IMR-90 (cell line): Measurements from ENCODE around the gene MPPED1. TPM values are rescaled to one million over a fixed set of nuclear protein-coding genes. Genes with fewer than 3 reads are reported as not detected.

Source experiments
- ATAC-seq: fragments of 200-7000 bp; cut with Tn5 transposase; 2 replicates; pipeline ENCODE4 v1.9.1; 2020; ENCODE audit warnings: low read depth, mild to moderate bottlenecking, moderate library complexity
- BruUV-seq: library from RNA; stranded (reverse); fragments of 400-500 nt; replicated peaks from 2 replicates; lab custom pipeline; 2021; lab: Mats Ljungman, UMichigan
- CTCF ChIA-PET: fragments of 300-600 bp; formaldehyde crosslinking; extraction: SDS; loops from one replicate; lab custom pipeline; 2021; ENCODE audit warnings: antibody characterized with exemption; lab: Yijun Ruan, JAX
- POLR2A ChIA-PET: fragments of 300-600 bp; sonication (Branson Sonifier 250); formaldehyde crosslinking; loops from one replicate; lab custom pipeline; 2022; ENCODE audit warnings: antibody characterized with exemption; ENCODE audit not compliant: unreplicated experiment; lab: Charles Lee
- DNase-seq: peaks from one replicate; pipeline ENCODE4 v3.0.0; 2013
- H2AFZ ChIP-seq: replicated peaks from 2 replicates; pipeline ENCODE3; 2013; ENCODE audit warnings: low read length, mild to moderate bottlenecking; ENCODE audit not compliant: poor library complexity
- H2AK5ac ChIP-seq: 2 replicates; pipeline ENCODE4 v1.6.1; 2013; ENCODE audit warnings: low read depth, low read length, inconsistent platforms
- H2AK9ac ChIP-seq: replicated peaks from 2 replicates; pipeline ENCODE3; 2013; ENCODE audit warnings: mild to moderate bottlenecking, low read depth, low read length, moderate library complexity; ENCODE audit not compliant: poor library complexity
- H2BK120ac ChIP-seq: 2 replicates; pipeline ENCODE4 v1.6.1; 2013; ENCODE audit warnings: low read depth, low read length, inconsistent platforms
- H2BK15ac ChIP-seq: 3 replicates; pipeline ENCODE4 v1.6.1; 2013; ENCODE audit warnings: low read depth, low read length, inconsistent platforms
- H2BK20ac ChIP-seq: 2 replicates; pipeline ENCODE4 v1.6.1; 2013; ENCODE audit warnings: low read depth, mild to moderate bottlenecking, inconsistent platforms, low read length, moderate library complexity
- H2BK5ac ChIP-seq: 2 replicates; pipeline ENCODE4 v1.6.1; 2013; ENCODE audit warnings: mild to moderate bottlenecking, low read depth, low read length, inconsistent platforms; ENCODE audit not compliant: poor library complexity, severe bottlenecking
- H3K14ac ChIP-seq: replicated peaks from 2 replicates; pipeline ENCODE4 v1.6.1; 2013; ENCODE audit warnings: low read depth, low read length, inconsistent platforms
- H3K18ac ChIP-seq: 2 replicates; pipeline ENCODE4 v1.6.1; 2013; ENCODE audit warnings: low read depth, low read length, control low read depth
- H3K23ac ChIP-seq: 2 replicates; pipeline ENCODE4 v1.6.1; 2013; ENCODE audit warnings: low read depth, low read length, inconsistent platforms
- H3K27ac ChIP-seq: 2 replicates; pipeline ENCODE4 v1.5.1; 2013; ENCODE audit warnings: mild to moderate bottlenecking, control low read depth, low read length; ENCODE audit not compliant: insufficient read depth
- H3K27me3 ChIP-seq: 2 replicates; pipeline ENCODE4 v1.6.1; 2013; ENCODE audit warnings: low read length; ENCODE audit not compliant: control insufficient read depth, insufficient read depth
- H3K36me3 ChIP-seq: 2 replicates; pipeline ENCODE4 v1.6.1; 2013; ENCODE audit warnings: low read length, mixed read lengths; ENCODE audit not compliant: control insufficient read depth, insufficient read depth
- H3K4ac ChIP-seq: 2 replicates; pipeline ENCODE4 v1.6.1; 2013; ENCODE audit warnings: low read depth, low read length, inconsistent platforms
- H3K4me1 ChIP-seq: 2 replicates; pipeline ENCODE4 v1.6.1; 2013; ENCODE audit warnings: low read length, mixed read lengths; ENCODE audit not compliant: control insufficient read depth, insufficient read depth
- H3K4me2 ChIP-seq: 2 replicates; pipeline ENCODE4 v1.6.1; 2013; ENCODE audit warnings: low read depth, mild to moderate bottlenecking, control low read depth, low read length, moderate library complexity
- H3K4me3 ChIP-seq: 2 replicates; pipeline ENCODE4 v1.5.1; 2013; ENCODE audit warnings: low read depth, mild to moderate bottlenecking, control low read depth, low read length, moderate library complexity; ENCODE audit not compliant: insufficient read depth
- H3K56ac ChIP-seq: 2 replicates; pipeline ENCODE4 v1.6.1; 2013; ENCODE audit warnings: low read length, inconsistent platforms; ENCODE audit not compliant: insufficient read depth; ENCODE audit errors: extremely low read depth
- H3K79me1 ChIP-seq, 2 experiments: 2 replicates each; pipeline ENCODE4 v1.6.1; 2013; ENCODE audit warnings: low read length in 2 of 2, inconsistent platforms in 1 of 2, low read depth in 1 of 2
- H3K9ac ChIP-seq: 2 replicates; pipeline ENCODE4 v1.6.1; 2013; ENCODE audit warnings: low read depth, low read length, control low read depth
- H3K9me1 ChIP-seq: 2 replicates; pipeline ENCODE4 v1.6.1; 2013; ENCODE audit warnings: low read length, inconsistent platforms; ENCODE audit not compliant: insufficient read depth
- H3K9me3 ChIP-seq: 2 replicates; pipeline ENCODE4 v1.6.1; 2013; ENCODE audit warnings: low read length; ENCODE audit not compliant: control insufficient read depth, insufficient read depth
- H4K20me1 ChIP-seq: 2 replicates; pipeline ENCODE4 v1.6.1; 2013; ENCODE audit warnings: low read length, inconsistent platforms; ENCODE audit not compliant: insufficient read depth
- H4K5ac ChIP-seq: 2 replicates; pipeline ENCODE4 v1.6.1; 2013; ENCODE audit warnings: mild to moderate bottlenecking, low read depth, low read length, control low read depth
- H4K8ac ChIP-seq, 2 experiments: 2 replicates each; pipeline ENCODE4 v1.6.1; 2013; ENCODE audit warnings: low read depth in 2 of 2, low read length in 2 of 2, control low read depth in 1 of 2, inconsistent platforms in 1 of 2
- H4K91ac ChIP-seq: 2 replicates; pipeline ENCODE4 v1.6.1; 2013; ENCODE audit warnings: low read depth, low read length, inconsistent platforms; ENCODE audit not compliant: insufficient read depth
- SMC3 ChIP-seq: fragments of 150-350 bp; IDR thresholded peaks from 2 replicates; pipeline ENCODE4 v1.6.1; 2016; ENCODE audit warnings: low read depth, mild to moderate bottlenecking, antibody characterized with exemption, low read length, moderate library complexity
- WGBS, 2 experiments: methylation state at CpG; one replicate each; pipeline versions ENCODE4 v1.1.5 to v1.1.7; 2013; ENCODE audit warnings: missing lambda C conversion rate in 2 of 2; ENCODE audit not compliant: insufficient read length in 1 of 2; ENCODE audit errors: extremely low coverage in 2 of 2; 5-methylcytosine and 5-hydroxymethylcytosine counted together
- dilution Hi-C: fragments of 300-500 bp; cut with HindIII; formaldehyde crosslinking; loops from one replicate; pipeline ENCODE4 v1.14.3; 2018; ENCODE audit warnings: low sequenced_read_pairs; ENCODE audit not compliant: unreplicated experiment
- in situ Hi-C: fragments of 300-500 bp; cut with MboI; formaldehyde crosslinking; loops from 3 replicates; pipeline ENCODE4 v1.14.3; 2019; ENCODE audit warnings: low sequenced_read_pairs, inconsistent platforms, mixed read lengths
- intact Hi-C: fragments of 100-400 bp; cut with micrococcal nuclease; formaldehyde crosslinking; loops from 2 replicates; pipeline ENCODE4 v1.10.0; 2022
- polyA plus RNA-seq, 3 experiments: library from polyadenylated mRNA; depleted of rRNA; stranded (reverse); fragments of >200 nt; gene quantifications; 2 replicates each; pipeline ENCODE4 v1.2.3, GENCODE V29; 2012; ENCODE audit warnings: low replicate concordance in 1 of 3
- total RNA-seq: library from RNA; depleted of rRNA; stranded (reverse); fragments of >200 nt; gene quantifications from 2 replicates; pipeline ENCODE4 v1.2.3, GENCODE V29; 2012

The MPPED1 gene
- total and polyA plus RNA-seq, 2 of the 4 experiments (the other 2 are of a cell fraction) = not detected

DNA sequence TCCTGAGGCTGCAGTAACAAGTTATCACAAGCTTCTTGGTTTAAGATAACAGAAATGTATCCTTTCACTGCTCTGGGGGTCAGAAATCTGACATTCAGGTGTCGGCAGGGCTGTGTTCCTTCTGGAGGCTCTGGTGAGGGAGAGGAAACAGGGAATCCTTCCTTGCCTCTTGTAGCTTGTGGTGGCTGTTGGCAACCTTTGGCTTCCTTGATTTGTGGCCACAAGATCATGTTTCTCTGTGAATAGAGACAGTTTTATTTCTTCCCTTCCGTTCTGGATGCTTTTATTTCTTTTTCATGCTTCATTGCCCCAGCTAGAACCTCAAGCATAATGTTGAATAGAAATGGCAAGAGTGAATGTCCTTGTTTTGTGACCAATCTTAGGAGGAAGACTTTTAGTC lies 44.0 kb downstream of the MPPED1 start:
- Histone ChIP-seq H3K18ac (no peak overlapping the region), H3K27me3 (no peaks in the 10 kb centered on the region), H3K9ac (no peak overlapping the region), H3K4me1 (no peaks in the 10 kb centered on the region), H3K27ac (no peak overlapping the region), H3K79me1 (no peaks in the 10 kb centered on the region), H3K23ac (no peak overlapping the region), H3K56ac (no peak overlapping the region), H3K14ac (no peak overlapping the region), H3K9me1 (no peaks in the 10 kb centered on the region), H2AK9ac (no peak overlapping the region), H4K5ac (no peak overlapping the region), H3K4me2 (no peak overlapping the region), H3K4ac (no peak overlapping the region), H3K4me3 (no peak overlapping the region), H4K20me1 (no peaks in the 10 kb centered on the region), H2AFZ (no peak overlapping the region), H2BK120ac (no peak overlapping the region), H4K8ac (no peak overlapping the region), H2BK15ac (no peak overlapping the region), H3K36me3 (no peaks in the 10 kb centered on the region), H2AK5ac (no peak overlapping the region), H2BK5ac (no peak overlapping the region), H2BK20ac (no peak overlapping the region), H3K9me3 (no peaks in the 10 kb centered on the region), H4K91ac (no peak overlapping the region)
- dilution Hi-C loops (no loop called here), intact Hi-C loops (no loop called here), in situ Hi-C loops (no loop called here)
- ATAC-seq (no peak), DNase-seq (no peak)
- no TSS peak for BruUV-seq
- ChIA-PET POLR2A (no interaction called here), CTCF (no interaction called here)
- TF ChIP-seq SMC3 = no peak
- no CpG with 5 or more reads among the region's 2 CpGs for WGBS, 2 experiments
